ENCODE data around the gene VIPR1. TPM values are rescaled to one million over a fixed set of nuclear protein-coding genes. Genes with fewer than 3 reads are reported as not detected.

The VIPR1 gene
- total RNA-seq, 4 donors from 2014 or later, result 3.6 to 94.6 (median 14.3) TPM

DNA sequence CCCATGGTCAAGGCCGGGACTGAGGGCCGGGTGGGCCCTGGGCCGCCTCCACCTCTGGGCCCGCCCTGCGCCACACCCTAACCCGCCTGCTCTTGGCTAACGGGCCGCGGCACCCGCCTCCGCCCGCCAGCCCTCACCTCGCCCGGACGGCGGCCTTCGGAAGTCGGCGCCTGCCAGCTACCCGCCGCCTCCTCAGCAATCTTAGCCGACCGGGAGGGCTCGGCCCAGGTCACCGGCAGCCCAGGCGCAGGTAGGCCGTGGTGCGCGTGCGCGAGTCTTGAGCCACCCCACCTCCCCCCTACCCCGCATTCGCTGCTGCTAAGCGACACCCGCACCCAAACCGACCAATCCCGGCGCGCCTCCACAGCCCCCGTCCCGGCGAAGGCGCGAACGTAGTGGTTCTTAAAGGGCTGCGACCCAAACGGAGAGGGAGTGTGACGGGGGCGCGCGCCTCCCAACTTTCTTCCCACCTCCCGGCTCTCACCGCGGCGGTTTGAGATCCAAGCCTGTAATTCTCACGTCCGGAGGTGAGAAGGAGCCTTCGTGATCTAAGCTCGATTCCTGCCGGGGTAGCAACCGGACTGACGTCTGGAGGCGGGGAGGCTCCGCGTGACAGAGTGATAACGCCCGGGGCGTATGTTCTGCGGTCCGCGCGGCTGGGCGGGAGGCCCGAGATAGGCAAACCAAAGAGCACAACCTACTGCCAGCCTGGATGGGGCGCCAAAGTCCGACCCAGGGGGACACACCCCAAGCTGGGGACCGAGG lies 79.4 kb downstream of the VIPR1 start, which contains the start of gene SEC22C:
Gene SEC22C, minus strand, starts transcription at position 259 of the 765 bp plus-strand sequence. CDS start 12,921 bp downstream, outside the sequence.
- TF ChIP-seq, protein P1, sequence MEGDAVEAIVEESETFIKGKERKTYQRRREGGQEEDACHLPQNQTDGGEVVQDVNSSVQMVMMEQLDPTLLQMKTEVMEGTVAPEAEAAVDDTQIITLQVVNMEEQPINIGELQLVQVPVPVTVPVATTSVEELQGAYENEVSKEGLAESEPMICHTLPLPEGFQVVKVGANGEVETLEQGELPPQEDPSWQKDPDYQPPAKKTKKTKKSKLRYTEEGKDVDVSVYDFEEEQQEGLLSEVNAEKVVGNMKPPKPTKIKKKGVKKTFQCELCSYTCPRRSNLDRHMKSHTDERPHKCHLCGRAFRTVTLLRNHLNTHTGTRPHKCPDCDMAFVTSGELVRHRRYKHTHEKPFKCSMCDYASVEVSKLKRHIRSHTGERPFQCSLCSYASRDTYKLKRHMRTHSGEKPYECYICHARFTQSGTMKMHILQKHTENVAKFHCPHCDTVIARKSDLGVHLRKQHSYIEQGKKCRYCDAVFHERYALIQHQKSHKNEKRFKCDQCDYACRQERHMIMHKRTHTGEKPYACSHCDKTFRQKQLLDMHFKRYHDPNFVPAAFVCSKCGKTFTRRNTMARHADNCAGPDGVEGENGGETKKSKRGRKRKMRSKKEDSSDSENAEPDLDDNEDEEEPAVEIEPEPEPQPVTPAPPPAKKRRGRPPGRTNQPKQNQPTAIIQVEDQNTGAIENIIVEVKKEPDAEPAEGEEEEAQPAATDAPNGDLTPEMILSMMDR (IDR thresholded peaks at IDR 0.05; ENCODE audit: low read depth), result no peak

DNA sequence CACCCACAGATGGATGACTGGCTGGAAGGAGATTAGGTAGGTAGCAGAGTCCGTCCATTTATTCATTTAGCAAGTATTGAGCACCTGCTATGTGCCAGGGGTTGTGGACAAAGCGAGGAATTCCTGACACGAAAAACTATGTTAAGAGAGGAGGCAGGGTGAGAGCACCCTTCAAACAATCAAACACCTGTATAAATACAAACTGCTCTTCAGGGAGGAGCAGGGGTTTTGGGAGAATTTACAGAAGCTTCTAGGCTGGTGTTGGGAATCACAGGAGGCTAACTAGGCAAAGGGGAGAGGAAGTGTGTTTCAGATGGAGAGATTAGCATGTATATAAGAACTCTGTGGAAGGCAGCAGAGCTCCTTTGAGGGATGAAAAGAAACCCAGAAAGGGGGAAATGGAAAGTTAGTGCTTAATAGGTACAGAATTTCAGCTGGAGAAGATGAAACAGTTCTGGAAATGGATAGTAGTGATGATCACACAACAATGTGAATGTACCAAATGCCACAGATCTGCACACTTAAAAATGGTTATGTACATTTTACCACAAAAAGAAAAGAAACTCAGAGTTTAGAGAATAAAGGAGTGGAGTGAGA lies 80.1 kb downstream of the VIPR1 start:
- TF ChIP-seq, protein P1 (IDR thresholded peaks at IDR 0.05; ENCODE audit: low read depth), result no peak

Small RNA genes within 50 kb of the gene (small RNA-seq; reads per million reads assigned to genes)
- not detected for gene AC092047.1

Other genes with a start within 250 kb of the VIPR1 start
- gene CCK, start 236.5 kb upstream of the VIPR1 start, total RNA-seq, result not detected
- gene LYZL4, start 92.0 kb upstream of the VIPR1 start, total RNA-seq, result not detected
- gene SEC22C, start 79.3 kb downstream of the VIPR1 start, total RNA-seq, result 10 to 100 TPM; 45.6 to 64.3 (median 53.1) TPM
- gene SS18L2, start 88.2 kb downstream of the VIPR1 start, total RNA-seq, result 10 to 100 TPM in 3 of 4 donors, 1 to 10 TPM in 1; 5.7 to 41.7 (median 22.2) TPM
- 100 to 1,000 TPM; 130 to 244 (median 148) TPM for gene NKTR, start 98.0 kb downstream of the VIPR1 start, total RNA-seq
- gene ZBTB47, start 151.1 kb downstream of the VIPR1 start, total RNA-seq, result 10 to 100 TPM; 24.1 to 47.3 (median 32.7) TPM
- gene KLHL40, start 182.9 kb downstream of the VIPR1 start, total RNA-seq, result not detected
- under 1 TPM in 1 of 4 donors, not detected in 3; 0.17 TPM for gene HHATL, start 200.2 kb downstream of the VIPR1 start, total RNA-seq